ENCODE measurements around the gene SLC37A4.

DNA sequence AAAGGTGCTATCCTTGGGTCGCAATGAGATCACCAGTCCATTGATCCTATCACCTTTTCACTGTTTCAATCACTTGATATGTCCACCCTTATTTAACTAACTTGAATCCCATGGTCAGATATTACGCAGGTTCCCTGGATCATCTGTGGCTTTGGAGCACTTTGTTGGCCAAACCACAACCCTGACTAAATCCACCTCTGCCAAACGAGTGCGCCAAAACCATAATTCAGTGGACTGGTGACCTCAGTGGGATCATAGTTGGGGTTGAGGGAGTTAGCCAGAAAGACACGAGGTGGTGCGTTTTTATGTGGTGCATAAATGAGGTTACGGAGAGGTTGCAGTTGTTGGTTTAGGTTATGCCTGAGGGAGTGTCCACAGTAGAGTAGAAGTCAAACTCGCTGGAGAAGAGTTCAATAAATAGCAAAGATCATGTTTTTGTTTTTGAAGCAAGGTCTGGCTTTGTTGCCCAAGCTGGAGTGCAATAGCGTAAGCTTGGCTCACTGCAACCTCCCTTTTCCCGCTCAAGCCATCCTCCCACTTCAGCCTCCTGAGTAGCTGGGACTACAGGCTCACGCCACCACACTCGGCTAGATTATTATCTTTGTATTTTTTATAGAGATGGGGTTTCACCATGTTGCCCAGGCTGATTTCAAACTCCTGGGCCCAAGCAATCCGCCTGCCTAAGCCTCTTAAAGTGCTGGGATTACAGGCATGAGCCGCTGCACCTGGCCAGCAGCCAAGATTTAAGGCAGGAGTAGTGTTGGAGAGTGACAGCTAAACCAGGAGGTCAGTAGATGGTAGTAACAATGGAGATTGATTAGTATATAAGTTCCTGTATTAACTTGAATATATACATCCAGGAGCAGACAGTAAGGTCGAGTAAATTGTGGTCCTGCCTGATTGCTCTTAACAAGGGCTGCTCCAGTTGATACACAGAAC lies 54.6 kb downstream of the SLC37A4 start:
- TF ChIP-seq, protein P1, sequence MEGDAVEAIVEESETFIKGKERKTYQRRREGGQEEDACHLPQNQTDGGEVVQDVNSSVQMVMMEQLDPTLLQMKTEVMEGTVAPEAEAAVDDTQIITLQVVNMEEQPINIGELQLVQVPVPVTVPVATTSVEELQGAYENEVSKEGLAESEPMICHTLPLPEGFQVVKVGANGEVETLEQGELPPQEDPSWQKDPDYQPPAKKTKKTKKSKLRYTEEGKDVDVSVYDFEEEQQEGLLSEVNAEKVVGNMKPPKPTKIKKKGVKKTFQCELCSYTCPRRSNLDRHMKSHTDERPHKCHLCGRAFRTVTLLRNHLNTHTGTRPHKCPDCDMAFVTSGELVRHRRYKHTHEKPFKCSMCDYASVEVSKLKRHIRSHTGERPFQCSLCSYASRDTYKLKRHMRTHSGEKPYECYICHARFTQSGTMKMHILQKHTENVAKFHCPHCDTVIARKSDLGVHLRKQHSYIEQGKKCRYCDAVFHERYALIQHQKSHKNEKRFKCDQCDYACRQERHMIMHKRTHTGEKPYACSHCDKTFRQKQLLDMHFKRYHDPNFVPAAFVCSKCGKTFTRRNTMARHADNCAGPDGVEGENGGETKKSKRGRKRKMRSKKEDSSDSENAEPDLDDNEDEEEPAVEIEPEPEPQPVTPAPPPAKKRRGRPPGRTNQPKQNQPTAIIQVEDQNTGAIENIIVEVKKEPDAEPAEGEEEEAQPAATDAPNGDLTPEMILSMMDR (IDR thresholded peaks at IDR 0.05 in 8 of 11, conservative IDR thresholded peaks at IDR 0.05 in 3 of 11), result no peak
- TF ChIP-seq POLR2A (IDR thresholded peaks at IDR 0.05), result no peak
